Measurements from ENCODE around the gene C16orf96. TPM values are rescaled to one million over a fixed set of nuclear protein-coding genes. Genes with fewer than 3 reads are reported as not detected.
"Not testable (repeated sequence)": the region's sequence is repeated elsewhere in the genome, so short reads cannot be mapped to it uniquely, and the experiment has no call there.

C16orf96 gene
- total RNA-seq, 1 donor from 2014 or later, result not detected

GRCh38 chr16:4564661-4565267 lies 8.6 kb downstream of the C16orf96 start:
- no peak for DNase-seq (ENCODE audit: low read depth in 2 of 2)

GRCh38 chr16:4566144-4566543 lies 10.0 kb downstream of the C16orf96 start:
- DNase-seq (ENCODE audit: low read depth in 2 of 2), result no peak

- no peak for DNase-seq (ENCODE audit: low read depth in 2 of 2)
These were observed 13.9 kb downstream of the C16orf96 start for GRCh38 chr16:4570086-4570485.

GRCh38 chr16:4570688-4571321 lies 14.7 kb downstream of the C16orf96 start:
- DNase-seq (ENCODE audit: low read depth in 2 of 2), result no peak

GRCh38 chr16:4572715-4573114 lies 16.6 kb downstream of the C16orf96 start:
- DNase-seq (ENCODE audit: low read depth in 2 of 2), result no peak

GRCh38 chr16:4573926-4574325 lies 17.8 kb downstream of the C16orf96 start:
- DNase-seq (ENCODE audit: low read depth in 2 of 2), result not testable (repeated sequence)

- peak in 1 of 2 donors; percentile 24 for DNase-seq (ENCODE audit: low read depth in 2 of 2)
These were observed 19.0 kb downstream of the C16orf96 start for GRCh38 chr16:4574919-4575705.

- DNase-seq (ENCODE audit: low read depth in 2 of 2), result no peak
These were observed 19.9 kb downstream of the C16orf96 start for GRCh38 chr16:4576008-4576407.

GRCh38 chr16:4578961-4579530 lies 22.9 kb downstream of the C16orf96 start:
- no peak for DNase-seq (ENCODE audit: low read depth in 2 of 2)

GRCh38 chr16:4580250-4580649 lies 24.1 kb downstream of the C16orf96 start:
- no peak for DNase-seq (ENCODE audit: low read depth in 2 of 2)

GRCh38 chr16:4583906-4584305 lies 27.8 kb downstream of the C16orf96 start:
- no peak for DNase-seq (ENCODE audit: low read depth in 2 of 2)

- DNase-seq (ENCODE audit: low read depth in 2 of 2), result no peak
These were observed 30.2 kb downstream of the C16orf96 start for GRCh38 chr16:4586291-4586690.

GRCh38 chr16:4588386-4588785 lies 32.2 kb downstream of the C16orf96 start:
- DNase-seq (ENCODE audit: low read depth in 2 of 2), result no peak

GRCh38 chr16:4588961-4589360 lies 32.8 kb downstream of the C16orf96 start:
- DNase-seq (ENCODE audit: low read depth in 2 of 2), result no peak

GRCh38 chr16:4591191-4591590 lies 35.1 kb downstream of the C16orf96 start:
- DNase-seq (ENCODE audit: low read depth in 2 of 2), result no peak

- DNase-seq (ENCODE audit: low read depth in 2 of 2), result no peak
These were observed 35.7 kb downstream of the C16orf96 start for GRCh38 chr16:4591706-4592470.

- no peak for DNase-seq (ENCODE audit: low read depth in 2 of 2)
These were observed 36.9 kb downstream of the C16orf96 start for GRCh38 chr16:4593086-4593485.

- no peak for DNase-seq (ENCODE audit: low read depth in 2 of 2)
These were observed 38.6 kb downstream of the C16orf96 start for GRCh38 chr16:4594433-4595410.

- DNase-seq (ENCODE audit: low read depth in 2 of 2), result no peak
These were observed 41.0 kb downstream of the C16orf96 start for GRCh38 chr16:4597174-4597573.

- DNase-seq (ENCODE audit: low read depth in 2 of 2), result no peak
These were observed 42.9 kb downstream of the C16orf96 start for GRCh38 chr16:4599037-4599436.
